CD4-positive, alpha-beta T cell treated with Interleukin-17A for 1 hour (primary cell): ENCODE measurements around the gene CCT6A.
A peak's percentile ranks its signal among the peaks of the same experiment; 100 is the strongest.
"Not testable (repeated sequence)": the region's sequence is repeated elsewhere in the genome, so short reads cannot be mapped to it uniquely, and the experiment has no call there.

Source experiments
- DNase-seq: peaks from one replicate; pipeline ENCODE4 v3.0.0-alpha.2; 2020

Gene CCT6A

GRCh38 chr7:56051339-56052191 is at the start of gene CCT6A, which contains the start of gene PSPH:
TSS of gene CCT6A (plus strand) at chr7:56051765. CDS start at chr7:56051849, 84 bp downstream.
TSS of gene PSPH (minus strand) at chr7:56051444. CDS start at chr7:56021212, 30,232 bp downstream.
- DNase-seq = peak; percentile 90

DNA sequence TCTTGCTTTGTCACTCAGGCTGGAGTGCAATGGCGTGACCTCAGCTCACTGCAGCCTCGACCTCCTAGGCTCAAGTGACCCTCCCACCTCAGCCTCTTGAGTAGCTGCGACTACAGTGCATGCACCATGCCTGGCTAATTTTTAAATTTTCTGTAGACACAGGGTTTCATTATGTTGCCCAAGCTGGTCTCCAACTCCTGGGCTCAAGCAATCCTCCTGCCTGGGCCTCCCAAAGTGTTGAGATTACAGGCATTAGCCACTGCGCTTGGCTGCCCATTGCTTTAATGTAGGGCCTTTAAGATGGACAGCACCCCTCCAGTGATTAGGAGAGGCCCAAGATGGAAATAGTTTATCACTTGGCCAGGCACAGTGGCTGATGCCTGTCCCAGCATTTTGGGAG is 47.8 kb upstream of the CCT6A start:
- no peak for DNase-seq

- no peak for DNase-seq
These were observed 44.4 kb upstream of the CCT6A start for GRCh38 chr7:56007167-56007652.

- DNase-seq = no peak
These were observed 43.7 kb upstream of the CCT6A start for GRCh38 chr7:56007891-56008290.

GRCh38 chr7:56009695-56010094 is 41.9 kb upstream of the CCT6A start:
- DNase-seq = no peak

DNA sequence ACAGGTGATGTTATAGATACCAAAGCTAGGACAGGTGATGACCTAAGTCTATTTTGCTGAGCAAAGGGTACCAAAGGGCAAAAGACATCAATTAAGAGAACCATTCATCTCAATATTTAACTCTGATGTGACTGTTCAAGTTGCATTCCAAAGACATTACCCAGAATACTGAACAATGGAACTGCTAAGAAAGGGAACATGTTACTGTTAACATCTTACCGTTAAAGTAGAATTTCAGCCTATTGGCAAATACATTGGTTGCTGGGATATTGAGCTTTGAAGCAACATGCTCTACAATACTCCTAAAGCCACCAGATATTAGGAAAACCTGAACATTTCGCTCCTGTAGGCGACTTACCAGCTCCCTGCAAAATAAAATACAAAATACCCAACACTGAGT is 34.5 kb upstream of the CCT6A start:
- DNase-seq = not testable (repeated sequence)

- DNase-seq = no peak
These were observed 32.1 kb upstream of the CCT6A start for GRCh38 chr7:56019501-56019900.

GRCh38 chr7:56023500-56023899 is 28.1 kb upstream of the CCT6A start:
- DNase-seq = no peak

DNA sequence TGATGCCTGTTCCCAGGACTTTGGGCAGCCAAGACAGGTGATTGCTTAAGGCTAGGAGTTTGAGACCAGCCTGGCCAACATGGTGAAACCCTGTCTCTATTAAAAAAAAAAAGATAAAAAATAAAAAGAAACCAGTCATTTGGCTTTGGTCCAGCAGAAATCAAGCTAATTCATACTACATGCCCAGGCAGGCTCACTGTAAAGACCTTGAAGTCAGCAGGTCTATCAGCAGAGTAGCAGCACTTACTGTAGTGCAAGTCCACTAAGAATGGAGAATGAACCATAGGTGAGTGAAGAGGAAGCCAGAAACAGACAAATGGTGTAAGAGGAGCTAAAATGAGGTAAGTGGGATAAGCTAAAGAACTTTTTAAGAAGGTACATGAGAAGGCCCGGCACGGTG is 25.0 kb upstream of the CCT6A start:
- DNase-seq = no peak

GRCh38 chr7:56028942-56029630 is 22.5 kb upstream of the CCT6A start:
- no peak for DNase-seq

GRCh38 chr7:56030340-56030739 is 21.2 kb upstream of the CCT6A start:
- no peak for DNase-seq

DNA sequence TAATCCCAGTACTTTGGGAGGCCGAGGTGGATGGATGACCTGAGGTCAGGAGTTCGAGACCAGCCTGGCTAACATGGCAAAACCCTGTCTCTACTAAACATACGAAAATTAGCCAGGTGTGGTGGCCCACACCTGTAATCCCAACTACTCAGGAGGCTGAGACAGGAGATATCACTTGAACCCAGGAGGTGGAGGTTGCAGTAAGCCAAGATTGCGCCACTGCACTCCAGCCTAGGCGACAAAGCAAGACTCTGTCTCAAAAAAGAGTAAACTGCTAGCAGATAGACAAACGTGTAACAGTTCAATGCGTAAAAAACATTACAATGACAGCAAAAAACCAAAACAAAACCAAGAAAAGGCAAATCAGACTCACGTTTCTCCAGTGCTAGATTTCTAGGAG is 20.0 kb upstream of the CCT6A start:
- DNase-seq = not testable (repeated sequence)

DNA sequence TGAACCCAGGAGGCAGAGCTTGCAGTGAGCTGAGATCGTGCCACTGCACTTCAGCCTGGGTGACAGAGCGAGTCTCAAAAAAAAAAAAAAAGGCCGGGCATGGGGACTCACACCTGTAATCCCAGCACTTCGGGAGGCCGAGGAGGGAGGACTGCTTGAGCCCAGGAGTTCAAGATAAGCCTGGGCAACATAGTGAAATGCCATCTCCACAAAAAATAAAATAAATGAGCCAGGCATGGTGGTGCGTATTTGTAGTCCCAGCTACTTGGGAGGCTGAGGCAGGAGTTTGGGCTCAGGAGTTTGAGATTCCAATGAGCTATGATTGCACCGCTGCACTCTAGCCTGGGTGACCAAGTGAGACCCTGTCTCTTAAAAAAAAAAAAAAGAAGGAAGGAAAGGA is 19.0 kb upstream of the CCT6A start:
- DNase-seq = not testable (repeated sequence)

DNA sequence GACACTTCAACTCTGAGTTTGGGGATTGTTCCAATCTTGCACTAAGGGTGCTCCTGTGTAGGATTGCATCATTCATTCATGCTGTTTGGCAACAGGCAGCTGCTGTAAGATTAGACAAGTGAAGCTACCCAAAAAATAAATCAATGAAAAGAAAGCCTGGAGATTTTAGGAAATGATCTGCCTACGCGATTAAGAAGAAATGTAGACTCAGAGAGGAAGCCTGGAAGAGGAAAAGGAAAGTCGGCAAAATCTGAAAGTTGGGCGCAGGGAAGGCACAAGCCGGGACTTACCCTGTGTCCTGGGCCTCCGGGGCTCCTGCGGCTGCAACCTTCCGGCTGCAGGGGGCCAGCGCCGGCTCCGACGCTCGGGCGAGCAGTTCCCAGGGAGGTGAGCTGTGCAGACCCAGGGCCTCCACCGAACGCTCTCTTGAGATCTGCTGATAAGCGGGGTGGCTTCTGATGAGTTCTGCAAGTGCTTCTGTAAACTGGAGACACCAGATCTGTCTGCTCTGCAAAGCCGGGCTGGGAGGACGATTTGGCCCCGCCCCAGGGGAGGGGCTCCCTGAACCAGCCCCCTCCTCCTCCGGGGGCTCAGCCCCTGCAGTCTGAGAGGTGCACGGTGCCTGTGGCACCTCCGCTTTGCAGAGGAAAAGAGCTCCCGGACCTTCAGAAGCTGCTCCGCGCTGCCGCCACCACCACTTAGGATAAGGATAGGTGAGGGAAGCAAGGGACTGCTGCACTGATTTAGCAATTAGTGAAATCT is 17.7 kb upstream of the CCT6A start:
- peak; percentile 77 for DNase-seq

- no peak for DNase-seq
These were observed 10.8 kb upstream of the CCT6A start for GRCh38 chr7:56040730-56041129.

GRCh38 chr7:56045758-56046157 is 5.8 kb upstream of the CCT6A start:
- not testable (repeated sequence) for DNase-seq

DNA sequence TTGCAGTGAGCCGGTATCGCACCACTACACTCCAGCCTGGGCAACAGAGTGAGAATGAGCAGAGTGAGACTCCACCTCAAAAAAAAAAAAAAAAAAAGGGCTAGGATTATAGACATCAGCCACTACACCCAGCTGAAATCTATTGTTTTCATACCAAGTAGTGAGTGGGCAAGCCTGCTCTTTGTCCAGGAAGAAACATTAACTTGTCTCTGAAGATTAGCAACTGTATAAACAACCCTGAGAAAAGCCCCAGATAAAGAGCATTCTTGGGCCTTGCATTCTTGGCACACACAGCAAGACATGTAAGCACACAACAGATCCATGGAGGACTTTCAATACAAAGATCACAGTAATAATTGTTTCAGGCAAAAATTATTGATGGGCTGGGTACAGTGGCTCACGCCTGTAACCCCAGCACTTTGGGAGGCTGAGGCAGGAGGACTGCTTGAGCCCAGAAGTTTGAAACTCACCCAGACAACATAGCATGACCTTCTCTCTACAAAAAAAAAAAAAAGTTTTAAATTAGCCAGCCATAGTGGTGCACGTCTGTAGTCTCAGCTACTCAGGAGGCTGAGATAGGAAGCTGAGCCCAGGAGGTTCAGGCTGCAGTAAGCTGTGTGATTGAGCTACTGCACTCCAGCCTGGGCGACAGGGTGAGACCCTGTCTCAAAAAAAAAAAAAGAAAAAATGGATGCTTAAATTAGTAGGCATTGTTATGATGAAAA is 4.7 kb upstream of the CCT6A start:
- DNase-seq = no peak

GRCh38 chr7:56047446-56048116 is 4.0 kb upstream of the CCT6A start:
- not testable (repeated sequence) for DNase-seq

- DNase-seq = no peak
These were observed 3.3 kb upstream of the CCT6A start for GRCh38 chr7:56048245-56048644.

DNA sequence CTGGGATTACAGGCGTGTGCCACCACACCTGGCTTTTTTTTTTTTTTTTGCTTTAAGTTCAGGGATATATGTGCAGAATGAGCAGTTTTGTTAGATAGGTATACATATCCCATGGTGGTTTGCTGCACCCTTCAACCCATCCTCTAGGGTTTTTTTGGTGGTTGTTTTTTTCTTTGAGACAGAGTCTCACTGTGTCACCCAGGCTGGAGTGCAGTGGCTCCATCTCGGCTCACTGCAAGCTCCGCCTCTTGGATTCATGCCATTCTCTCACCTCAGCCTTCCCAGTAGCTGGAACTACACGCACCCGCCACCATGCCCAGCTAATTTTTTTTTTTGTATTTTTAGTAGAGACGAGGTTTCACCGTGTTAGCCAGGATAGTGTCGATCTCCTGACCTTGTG is 2.8 kb upstream of the CCT6A start:
- DNase-seq = not testable (repeated sequence)

GRCh38 chr7:56051053-56051338 is 569 bp upstream of the CCT6A start:
- DNase-seq = no peak

DNA sequence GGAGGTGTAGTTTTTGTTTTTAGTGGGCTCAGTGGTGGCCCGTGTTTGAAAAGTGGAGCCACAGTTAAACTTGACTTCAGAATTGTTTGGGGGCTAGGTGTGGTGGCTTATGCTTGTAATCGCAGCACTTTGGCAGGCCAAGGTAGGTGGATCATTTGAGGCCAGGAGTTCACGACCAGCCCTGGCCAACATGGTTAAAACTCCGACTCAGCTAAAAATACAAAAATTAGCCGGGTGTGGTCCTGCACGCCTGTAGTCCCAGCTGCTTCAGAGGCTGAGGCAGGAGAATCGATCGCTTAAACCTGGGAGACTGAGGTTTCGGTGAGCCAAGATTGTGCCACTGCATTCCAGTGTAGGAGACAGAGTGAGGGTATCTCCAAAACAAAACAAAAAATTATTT is 1.8 kb downstream of the CCT6A start:
- no peak for DNase-seq
